SW480 (cell line): ENCODE results near the gene PNPLA1.

ENCODE experiments used
- DNase-seq: peaks from one replicate; pipeline ENCODE4 v3.0.0-alpha.2; 2016; ENCODE audit warnings: low spot score

The PNPLA1 gene

DNA sequence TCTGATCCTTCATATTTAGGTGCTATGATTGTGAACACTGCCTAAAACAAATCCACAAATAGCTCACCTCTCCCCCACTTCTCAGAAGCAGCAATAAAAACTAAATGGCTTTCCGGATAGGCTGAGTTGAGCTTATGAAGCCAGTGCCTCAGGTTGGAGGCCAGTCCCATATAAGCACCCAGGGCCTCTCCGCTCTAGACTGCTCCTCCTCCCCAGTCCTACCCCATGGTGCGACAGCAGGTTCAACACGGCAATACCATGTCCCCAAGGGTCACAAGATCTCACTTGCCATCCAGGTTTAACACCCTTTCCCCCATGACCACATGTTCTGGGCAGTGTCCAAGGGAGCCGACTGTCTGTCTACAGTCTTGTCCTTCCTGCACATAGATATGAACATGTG, 46.1 kb downstream of the PNPLA1 start:
- DNase-seq = no peak

DNA sequence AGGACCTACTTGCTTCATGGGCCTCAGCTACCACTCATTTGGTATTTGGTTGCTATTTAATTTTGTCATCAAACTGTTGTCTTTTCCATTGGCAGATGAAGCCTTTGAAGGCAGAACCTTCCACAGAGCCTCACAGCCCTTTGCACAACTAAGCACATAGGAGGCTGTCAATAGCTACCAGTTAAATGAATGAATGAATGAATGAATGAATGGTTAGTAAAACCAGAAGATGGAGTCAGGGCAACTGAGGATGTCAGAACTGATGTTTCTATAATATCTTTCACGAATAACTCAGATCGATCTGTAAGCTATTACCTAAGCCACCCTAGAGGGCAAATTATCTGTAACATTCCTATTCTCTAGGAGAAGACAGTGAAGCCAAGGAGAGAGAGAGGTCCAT, 47.8 kb downstream of the PNPLA1 start:
- DNase-seq = no peak

DNA sequence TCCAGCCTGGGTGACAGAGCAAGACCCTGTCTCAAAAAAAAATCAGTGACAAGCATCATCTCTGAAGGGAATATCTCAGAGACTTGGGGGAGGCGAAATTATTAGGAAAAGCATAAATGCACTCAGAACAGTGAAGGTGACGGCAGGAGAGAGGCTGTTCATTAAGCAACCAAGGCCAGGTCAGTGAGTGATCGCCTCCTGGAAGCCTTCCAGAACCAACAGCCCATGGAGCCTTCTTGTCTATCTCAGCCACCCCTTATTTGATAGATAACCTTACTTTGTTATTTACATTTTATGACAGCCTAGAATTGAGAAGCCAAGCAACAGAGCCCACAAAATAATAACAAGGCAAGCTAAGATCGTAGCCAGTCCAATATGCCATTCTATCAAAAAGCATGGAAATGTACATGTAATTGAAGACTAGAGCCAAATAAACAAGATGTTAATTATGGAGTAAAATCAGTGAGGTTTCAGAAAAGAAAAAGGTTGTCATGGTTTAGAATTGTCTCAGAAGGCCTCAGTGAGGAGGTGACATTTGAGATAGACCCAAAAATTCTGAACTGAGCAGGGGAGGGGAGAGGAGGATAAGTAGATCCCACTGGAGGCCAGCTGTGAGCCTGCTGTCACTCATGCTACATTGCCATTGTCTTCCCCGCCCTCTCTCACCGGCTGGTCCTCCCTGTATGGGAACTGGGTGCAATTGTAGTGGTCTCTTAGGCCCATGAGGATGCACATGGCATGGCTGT, 49.0 kb downstream of the PNPLA1 start:
- no peak for DNase-seq

DNA sequence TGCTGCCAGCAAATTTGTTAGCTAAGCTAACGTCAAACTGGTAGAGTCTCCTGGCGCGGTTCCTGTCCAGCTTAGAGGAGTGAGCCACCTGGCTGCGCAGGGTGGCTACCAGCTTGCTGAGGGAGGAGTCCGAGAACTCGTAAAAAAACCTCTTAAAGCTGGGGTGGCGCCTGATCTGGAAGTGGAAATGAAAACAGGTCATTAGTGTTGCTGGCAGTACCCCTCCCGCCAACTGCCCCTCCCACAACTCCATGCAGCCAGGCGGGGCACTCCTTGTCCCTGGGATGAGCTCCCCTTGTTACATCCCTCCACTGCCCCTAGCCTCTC, 49.5 kb downstream of the PNPLA1 start:
- peak; percentile 77 for DNase-seq

DNA sequence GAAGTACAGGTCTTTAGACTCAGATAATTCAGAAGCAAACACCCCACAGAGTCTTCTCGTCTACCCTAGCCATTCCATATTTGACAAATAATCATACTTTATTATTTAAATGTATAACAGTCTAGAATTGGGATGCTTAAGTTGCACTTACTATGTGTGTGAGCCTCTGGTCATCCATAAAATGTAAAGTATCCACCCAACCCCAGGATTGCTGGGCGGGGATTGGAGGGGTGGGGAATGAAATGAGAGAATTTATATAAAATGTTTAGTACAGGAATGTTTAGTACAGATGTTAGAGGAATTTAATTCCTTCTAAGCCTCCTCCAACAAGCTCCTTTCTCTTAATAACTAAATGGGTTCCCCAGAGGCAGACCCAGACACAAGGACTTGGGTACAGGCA, 50.0 kb downstream of the PNPLA1 start:
- DNase-seq = no peak

DNA sequence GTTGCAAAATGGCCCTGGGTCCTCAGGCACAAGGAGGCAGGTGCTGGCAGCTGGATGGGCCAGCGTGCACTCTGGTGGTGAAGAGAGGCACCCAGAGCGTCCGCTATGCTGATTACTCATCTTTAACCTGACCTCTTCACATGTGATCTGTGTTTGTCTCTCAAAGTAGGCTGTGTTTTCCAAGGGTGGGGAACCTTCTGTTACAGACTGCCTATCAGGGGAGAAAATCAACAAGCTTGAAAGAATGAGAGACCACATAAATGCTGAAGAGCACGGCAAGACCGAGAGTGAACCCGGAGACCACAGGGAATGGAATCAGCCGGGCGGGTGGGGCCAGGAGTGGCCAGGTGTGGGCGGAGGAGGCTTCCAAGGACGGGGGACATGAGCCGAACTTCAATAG, 50.6 kb downstream of the PNPLA1 start:
- DNase-seq = peak; percentile 92

DNA sequence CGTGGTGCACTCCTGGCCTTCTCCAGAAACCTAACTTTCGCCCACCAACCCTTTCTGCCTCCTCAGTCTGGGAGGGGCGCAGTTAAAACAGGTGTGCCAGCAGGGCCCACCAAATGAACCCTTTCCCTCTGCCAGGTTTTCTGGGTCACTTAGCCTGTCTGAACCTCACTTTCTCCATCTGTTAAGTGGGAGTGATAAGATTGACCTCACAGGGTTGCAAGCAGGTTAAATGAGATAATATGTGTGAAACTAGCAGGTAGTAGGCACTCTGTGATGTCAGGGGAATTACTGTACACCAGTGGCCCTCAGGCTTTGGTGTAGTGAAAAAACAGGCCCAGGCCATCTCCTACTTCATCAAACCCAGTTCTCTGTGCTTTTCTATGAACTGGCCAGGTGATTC, 52.7 kb downstream of the PNPLA1 start:
- DNase-seq = no peak

DNA sequence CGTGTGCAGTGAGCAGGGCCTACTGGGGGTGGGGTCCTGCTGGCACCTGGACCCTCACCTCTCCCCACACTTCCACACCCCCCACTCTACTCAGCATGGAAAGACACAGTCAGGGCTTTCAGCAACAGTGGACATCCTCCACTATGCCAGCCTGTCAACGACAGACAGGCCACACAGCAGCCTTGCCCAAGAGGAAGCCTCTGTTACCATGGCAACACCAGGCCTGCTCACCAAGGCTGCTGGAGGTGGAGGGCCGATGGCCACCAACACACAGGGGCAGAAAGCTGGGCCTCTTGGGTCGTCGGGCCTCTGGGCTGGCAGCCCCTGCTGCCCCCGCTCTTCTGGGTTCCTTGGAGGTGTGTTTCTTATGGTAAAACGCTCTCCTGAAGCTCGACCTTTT, 53.2 kb downstream of the PNPLA1 start:
- no peak for DNase-seq

DNA sequence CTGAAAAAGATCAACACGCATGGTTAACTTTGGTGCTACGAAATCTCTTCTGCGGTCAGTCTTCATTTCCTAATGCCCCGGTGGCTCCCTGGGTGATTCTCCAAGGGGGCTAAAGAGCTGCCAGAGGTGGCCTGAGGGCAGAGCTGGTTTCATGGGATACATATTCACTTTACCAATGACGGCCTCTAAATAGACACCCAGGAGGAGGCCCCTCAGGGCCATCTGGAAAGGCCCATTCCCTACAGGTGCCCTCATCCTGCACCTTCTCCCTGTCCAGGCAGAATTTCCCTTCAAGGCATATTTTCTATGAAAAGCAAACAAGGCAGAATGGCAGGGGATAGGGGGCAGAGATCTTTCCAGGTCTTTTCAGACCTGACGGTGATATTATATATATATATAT, 54.3 kb downstream of the PNPLA1 start:
- DNase-seq = no peak

DNA sequence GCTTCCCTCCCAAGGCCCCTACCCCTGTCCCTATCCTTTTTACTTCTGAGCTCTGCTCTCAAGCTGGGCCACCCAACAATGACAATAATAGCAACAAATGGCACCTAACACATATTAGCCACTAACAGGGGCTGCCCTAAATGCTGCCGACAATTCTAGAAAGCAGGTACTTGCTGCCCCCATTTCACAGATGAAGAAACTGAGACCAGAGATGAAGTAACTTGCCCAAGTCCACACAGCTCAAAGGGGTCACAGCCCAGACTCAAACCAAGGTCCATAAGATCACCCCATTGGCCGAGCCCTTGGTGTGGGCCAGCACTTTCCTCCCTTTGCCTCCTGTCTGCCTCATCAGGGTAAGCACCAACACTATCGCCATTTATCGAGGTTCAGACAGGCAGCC, 54.9 kb downstream of the PNPLA1 start:
- DNase-seq = no peak

DNA sequence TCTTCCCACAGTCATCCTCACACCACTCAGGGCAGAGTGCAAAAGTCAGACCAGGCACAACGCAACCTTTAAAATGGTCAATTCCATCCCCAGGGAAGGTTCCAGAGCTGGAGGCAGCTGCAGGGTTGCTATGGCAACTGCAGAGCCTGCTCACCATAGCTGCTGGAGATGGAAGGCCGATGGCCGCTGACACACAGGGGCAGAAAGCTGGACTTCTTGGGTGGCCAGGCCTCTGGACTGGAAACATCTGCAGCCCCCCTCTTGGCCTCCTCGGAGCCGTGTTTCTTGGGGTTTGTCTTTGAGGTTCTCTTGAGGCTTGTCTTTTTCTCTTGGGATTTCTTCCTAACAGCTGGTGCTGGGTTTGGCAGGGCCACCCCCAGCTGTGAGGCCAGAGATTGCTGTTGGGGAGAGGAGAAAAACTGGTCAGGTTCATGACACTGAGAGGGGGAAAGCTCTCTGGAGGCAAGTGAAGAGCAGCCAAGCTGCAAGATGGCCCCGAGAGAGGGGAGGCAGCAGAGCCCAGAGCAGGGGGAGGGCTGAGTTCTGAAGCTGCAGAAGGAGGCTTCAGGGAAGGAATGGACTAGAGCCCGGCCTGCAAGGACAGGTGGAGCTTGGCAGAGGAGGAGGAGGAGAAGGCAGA, 56.6 kb downstream of the PNPLA1 start:
- no peak for DNase-seq

DNA sequence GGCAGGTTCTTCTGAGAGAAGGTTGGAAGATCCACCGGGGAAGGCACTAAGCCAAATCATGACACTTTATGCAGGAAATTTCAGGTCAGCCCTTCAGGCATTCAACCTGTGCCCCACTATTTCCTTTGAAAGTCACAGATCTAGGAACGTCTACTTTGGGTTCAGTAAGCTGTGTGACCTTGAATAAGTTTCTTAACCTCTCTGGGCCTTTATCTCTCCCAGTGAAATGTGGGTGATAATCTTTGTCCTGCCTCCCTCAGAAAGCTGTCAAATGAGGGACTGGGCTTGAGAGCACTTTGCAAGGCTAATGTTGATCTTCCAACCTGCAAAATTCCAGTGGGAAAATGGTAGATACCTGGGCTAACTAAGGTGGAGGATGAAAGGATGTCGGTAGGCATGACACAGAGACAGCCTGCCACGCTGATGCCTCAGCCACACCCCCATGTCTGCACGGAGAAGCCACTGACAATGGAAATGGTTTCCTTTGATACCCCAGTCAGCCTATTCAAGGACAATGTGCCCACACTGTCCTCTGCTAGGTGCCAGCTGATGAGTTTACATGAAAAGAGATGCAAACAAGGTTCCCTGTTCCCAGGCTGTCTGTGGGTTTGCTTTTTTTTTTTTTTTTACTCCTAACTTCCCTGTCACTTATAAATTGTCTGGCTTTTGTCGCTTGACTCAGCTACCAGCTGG, 57.5 kb downstream of the PNPLA1 start:
- DNase-seq = peak; percentile 85

DNA sequence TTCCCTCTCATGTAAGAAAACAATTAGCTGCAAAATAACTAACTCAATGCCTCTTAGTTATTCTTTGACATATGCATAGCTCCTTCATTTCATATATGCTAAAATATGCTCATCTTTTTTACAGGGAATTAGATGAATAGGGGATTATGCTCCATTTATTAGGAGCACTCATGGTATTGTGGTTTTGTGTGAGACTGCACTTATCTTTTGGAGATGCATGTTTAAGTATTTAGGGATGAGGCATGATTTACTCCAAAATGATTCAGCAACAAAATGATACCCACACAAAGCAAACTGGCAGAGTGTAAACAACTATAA, 58.0 kb downstream of the PNPLA1 start:
- no peak for DNase-seq

DNA sequence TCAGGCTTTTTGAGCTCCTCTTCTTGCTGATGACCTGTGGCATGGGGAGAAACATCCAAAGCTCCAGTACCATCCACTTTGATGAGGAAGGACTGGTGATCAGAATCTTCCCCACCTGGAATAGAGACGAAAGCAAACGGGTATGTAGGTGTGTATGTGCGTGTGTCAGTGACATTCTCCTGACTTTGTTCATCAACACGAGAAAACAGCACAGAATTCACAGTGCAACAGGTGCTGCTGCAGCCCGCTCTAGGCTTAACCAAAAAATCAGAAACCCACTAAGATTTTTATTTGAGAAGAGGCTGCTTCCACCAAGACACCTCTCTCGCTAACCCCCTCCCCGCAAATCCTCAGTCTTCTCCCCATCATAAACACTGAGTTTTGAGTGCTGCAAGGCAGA, 58.7 kb downstream of the PNPLA1 start:
- no peak for DNase-seq

DNA sequence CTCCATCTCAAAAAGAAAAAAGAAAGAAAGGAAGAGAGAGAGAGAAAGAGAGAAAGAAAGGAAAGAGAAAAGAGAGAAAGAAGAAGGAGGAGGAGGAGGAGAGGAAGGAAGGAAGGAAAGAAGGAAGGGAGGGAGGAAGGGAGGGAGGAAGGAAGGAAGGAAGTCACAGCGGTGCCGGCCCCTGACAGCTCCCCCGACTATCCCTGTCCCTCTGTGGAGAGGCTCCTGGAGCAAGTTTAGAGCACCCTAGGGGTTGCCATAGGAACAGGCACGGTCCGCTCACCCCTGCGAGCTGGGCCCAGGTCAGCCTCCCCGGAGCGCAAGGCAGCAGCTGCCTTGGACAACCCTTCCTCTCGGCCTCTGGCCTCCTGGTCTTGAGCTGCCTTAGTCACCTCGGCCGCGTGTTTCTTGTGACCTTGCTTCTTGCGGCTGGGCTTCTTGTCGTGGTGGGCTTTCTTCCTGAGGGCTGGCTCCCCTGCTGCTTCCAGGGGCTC, 60.0 kb downstream of the PNPLA1 start:
- DNase-seq = no peak

DNA sequence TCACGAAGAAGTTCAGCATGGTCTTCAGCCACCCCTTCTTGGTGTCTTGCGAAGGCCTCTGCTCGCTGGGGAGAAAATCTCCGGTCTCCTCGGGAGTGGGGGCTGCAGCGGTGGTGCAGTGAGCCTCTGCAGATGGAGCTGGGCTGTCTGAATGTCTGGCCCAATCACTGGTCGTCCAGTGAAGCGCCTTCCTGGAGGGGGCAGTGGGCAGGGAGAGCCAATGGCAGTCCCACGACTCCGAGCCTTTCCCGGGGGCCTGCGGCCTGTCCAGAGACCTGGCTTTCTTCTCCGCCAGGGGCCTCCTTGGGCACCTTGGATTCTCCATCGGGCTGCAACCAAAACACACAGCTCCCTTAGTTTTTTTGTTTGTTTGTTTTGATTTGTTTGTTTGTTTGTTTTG, 60.5 kb downstream of the PNPLA1 start:
- no peak for DNase-seq

DNA sequence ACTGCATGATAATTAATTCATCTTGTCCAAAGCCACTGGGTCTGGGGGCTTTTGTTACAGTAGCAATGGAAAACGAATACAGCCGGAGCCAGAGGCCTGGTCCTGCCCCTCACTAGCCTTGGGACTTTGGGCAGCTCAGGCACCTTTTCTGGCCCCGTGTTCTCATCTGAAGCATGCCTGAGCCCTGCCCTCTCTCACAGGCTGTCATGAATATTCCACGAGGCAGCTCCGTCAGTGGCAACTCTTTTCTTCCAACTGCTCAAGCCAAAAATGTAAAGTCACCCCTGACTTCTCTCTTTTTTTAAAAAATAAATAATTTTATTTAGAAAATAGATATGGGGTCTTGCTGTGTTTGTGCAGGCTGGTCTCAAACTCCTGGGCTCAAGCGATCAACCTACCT, 61.5 kb downstream of the PNPLA1 start:
- no peak for DNase-seq

DNA sequence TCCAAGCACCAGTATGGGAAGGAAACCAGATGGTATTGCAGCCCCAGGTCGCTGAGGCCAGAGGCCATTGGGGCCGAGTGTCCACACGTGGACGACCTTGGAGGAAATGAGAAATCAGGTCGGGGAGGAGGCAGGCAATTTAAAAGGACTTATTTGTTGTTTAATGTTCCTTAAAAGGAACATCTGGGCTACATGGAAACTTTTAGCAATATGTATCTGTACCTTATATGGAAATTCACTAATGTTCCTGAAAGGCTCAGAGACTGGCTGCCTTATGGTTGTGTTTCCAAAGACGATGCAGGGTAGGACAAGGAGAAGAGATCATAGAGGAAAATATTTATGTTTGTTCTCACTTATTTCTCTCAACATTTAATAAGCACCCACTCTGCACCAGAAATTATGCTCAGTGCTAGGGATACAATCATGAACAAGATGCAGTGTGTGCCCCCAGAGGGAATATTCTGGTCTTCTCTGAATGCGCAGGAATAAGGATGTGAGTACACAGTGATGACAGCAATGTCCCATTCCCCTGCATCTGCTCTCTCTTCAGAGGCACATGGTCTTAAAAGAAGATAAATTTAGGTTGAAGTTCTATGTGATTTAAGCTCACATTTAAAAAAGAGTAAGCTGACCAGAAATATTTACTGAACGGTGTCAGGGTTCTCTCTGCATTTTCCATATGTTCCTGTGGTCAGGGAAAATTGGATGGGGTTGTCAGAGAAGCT, 63.5 kb downstream of the PNPLA1 start:
- no peak for DNase-seq

DNA sequence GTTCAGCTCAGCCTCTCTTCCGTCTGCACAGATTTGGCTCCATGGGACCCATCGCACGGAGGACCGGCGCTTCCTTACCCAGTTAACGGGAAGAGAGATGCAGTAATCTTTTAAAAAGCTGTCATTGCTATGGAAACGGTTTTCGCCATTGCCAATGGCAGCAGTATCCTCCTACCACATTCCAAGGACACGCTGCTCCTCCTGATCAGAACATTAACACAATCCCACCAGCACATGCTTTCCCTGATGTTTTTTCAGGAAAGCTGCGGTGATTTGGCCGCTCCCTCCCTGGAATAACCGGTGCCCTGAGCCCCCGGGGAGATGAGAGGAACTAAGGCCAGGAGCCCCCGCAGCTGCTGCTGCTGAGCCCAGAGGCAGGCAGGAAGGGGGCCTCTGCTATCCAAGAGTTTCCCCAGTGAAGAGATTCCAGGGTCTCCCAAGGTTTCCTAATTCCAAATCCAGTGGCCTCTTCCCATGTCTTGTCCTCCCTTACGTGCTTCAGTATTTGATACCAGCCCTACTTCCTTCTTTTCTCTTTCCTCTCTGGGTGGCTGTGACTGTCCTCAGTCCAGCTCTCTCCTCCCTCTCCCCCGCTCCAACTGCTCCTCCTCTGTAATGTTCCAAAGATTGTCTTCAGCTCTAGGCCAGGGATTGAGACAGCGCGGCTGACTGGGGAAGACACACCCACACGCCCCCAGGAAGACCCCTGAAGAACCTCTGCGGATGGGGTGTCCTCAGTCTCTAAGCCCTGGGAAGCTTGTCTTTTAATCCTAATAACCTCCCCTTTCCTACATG, 64.3 kb downstream of the PNPLA1 start:
- no peak for DNase-seq

DNA sequence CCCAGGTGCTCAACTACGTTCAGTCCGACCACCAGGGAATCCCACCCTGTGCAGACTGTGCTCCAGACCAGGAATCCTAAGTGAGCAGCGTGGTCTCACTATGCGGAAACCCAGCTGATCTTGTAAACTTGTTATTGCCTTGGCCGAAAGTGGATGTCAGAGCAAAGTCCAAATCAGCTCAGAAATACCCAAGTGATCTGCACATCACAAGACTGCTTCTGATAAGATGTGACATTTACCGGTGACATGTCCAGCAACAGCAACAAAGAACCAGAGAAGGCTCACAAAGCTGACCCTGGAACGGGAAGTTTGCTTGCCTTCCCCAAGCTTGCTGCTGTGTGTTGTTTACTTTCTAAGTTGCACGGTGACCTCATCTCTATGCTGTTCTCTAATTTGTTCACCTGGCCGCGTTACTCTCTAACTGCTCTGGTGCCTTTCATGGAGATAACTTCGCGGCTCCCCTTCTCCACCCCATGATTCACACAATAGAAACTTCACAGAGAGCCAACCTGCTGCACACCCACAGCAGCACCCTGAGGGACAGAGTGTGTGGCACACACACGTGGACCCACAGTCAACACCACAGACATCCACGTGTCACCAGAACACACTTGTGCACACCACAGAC, 65.1 kb downstream of the PNPLA1 start:
- DNase-seq = peak; percentile 74

DNA sequence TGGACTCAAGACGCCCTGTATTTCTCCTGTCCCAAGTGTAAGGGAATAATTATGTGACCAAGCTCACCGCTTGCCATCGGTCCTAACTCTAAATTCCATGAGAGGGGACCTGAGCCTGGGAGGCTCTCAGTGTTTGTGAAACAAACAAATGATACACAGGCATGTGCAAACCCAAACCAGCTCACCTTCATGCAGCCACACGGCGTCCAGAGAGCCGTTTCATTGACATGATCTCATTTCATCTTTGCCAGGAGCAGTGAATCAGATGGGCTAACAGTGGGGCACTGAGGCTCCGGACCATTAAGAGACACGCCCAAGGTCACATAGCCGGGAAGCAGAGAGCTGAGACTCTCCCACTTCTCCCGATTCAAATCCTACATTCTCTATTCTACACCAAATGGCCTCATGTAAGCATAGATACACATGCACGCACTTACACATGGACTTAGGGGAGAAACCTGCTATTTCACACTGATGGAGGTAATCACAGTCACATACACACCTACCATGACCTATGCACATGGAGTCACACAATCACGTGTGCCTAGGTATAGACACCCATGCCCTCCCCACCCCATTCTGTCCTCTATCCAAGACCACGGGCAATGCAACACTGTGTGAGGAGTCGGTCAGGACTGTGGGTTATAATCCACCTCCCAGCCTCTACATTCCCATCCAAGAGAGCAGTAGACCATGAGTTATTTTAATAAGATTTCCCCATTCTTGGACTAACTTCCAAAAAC, 65.8 kb downstream of the PNPLA1 start:
- DNase-seq = peak; percentile 36
